ENCODE measurements around the gene SFXN3. TPM values are rescaled to one million over a fixed set of nuclear protein-coding genes. Genes with fewer than 3 reads are reported as not detected.

Gene SFXN3
- total and polyA plus RNA-seq, 9 donors, result 20.2 to 51.5 (median 28.6) TPM

- TF ChIP-seq EP300 (IDR thresholded peaks at IDR 0.05), result no peak
- no peak for TF ChIP-seq POLR2A (IDR thresholded peaks at IDR 0.05)
- TF ChIP-seq CTCF (IDR thresholded peaks at IDR 0.05), result no peak
- peaks cover 12% of the 10 kb centered on the region for H3K4me1 ChIP-seq (ENCODE audit: insufficient read depth)
- H3K27ac ChIP-seq, result no peak overlapping the region
- no peaks in the 10 kb centered on the region for H3K36me3 ChIP-seq
- WGBS, 3 donors, result 55 to 65% (median 63%) methylated on average over 14 to 15 of the region's 15 CpGs
- peaks cover 3% of the 10 kb centered on the region for H3K27me3 ChIP-seq
- H3K9me3 ChIP-seq, result no peaks in the 10 kb centered on the region
- intact Hi-C loops (cut with DNase I), result loop anchor here in 1 of 4 donors (5.0 kb wide), 1 partner anchor 66 kb away; the partner anchor contains the start of gene LZTS2
- no peak for DNase-seq
- H3K4me3 ChIP-seq, result no peak overlapping the region
These were observed 32.7 kb downstream of the SFXN3 start for GRCh38 chr10:101063548-101064414.

- TF ChIP-seq POLR2A (IDR thresholded peaks at IDR 0.05), result no peak
- TF ChIP-seq EP300 (IDR thresholded peaks at IDR 0.05), result no peak
- TF ChIP-seq CTCF (IDR thresholded peaks at IDR 0.05), result no peak
- Histone ChIP-seq H3K9me3 (no peaks in the 10 kb centered on the region), H3K36me3 (no peaks in the 10 kb centered on the region), H3K4me3 (no peak overlapping the region), H3K4me1 (ENCODE audit: insufficient read depth) (peaks cover 12% of the 10 kb centered on the region), H3K27ac (no peak overlapping the region), H3K27me3 (peaks cover 3% of the 10 kb centered on the region)
- intact Hi-C loops (cut with DNase I), result loop anchor here in 1 of 4 donors (5.0 kb wide), 2 partner anchors 32 to 67 kb away; partner anchors contain the start of genes LZTS2, PDZD7 and SFXN3
- no peak for DNase-seq
- WGBS, 3 donors, result 75 to 83% (median 77%) methylated on average over 9 of the region's 9 CpGs
These were observed 33.5 kb downstream of the SFXN3 start for GRCh38 chr10:101064415-101065030.

GRCh38 chr10:101065481-101066145 is 34.6 kb downstream of the SFXN3 start:
- no peaks in the 10 kb centered on the region for H3K36me3 ChIP-seq
- intact Hi-C loops (cut with DNase I), result loop anchor here in 1 of 4 donors (5.0 kb wide), 1 partner anchor 33 kb away; the partner anchor contains the start of genes PDZD7 and SFXN3
- no peaks in the 10 kb centered on the region for H3K9me3 ChIP-seq
- peaks cover 12% of the 10 kb centered on the region for H3K4me1 ChIP-seq (ENCODE audit: insufficient read depth)
- H3K4me3 ChIP-seq, result no peak overlapping the region
- WGBS, 3 donors, result 66 to 69% (median 67%) methylated on average over 3 of the region's 3 CpGs
- no peak overlapping the region for H3K27ac ChIP-seq
- TF ChIP-seq POLR2A (IDR thresholded peaks at IDR 0.05) (no peak), EP300 (IDR thresholded peaks at IDR 0.05) (no peak), CTCF (IDR thresholded peaks at IDR 0.05) (no peak)
- peaks cover 3% of the 10 kb centered on the region for H3K27me3 ChIP-seq
- DNase-seq, result no peak
